GM13977 (cell line): ENCODE data around the gene WNT1.
A peak's percentile ranks its signal among the peaks of the same experiment; 100 is the strongest.

Experiments used
- DNase-seq: peaks from one replicate; pipeline ENCODE4 v3.0.0; 2012; ENCODE audit warnings: low spot score
- in situ Hi-C: fragments of 300-500 bp; cut with MboI; formaldehyde crosslinking; loops from one replicate; pipeline ENCODE4 v1.12.0; 2022; ENCODE audit warnings: low sequenced_read_pairs, low pct_unique_long_range_greater_than_20kb, mixed read lengths, inconsistent platforms; ENCODE audit not compliant: unreplicated experiment
- TF ChIP-seq, protein P1 (sequence below): IDR thresholded peaks from 2 replicates; pipeline ENCODE4 v1.5.1; 2012; ENCODE audit warnings: mild to moderate bottlenecking, control low read depth; ENCODE audit not compliant: insufficient read depth; ENCODE audit errors: extremely low read depth, missing control alignments

The WNT1 gene

DNA sequence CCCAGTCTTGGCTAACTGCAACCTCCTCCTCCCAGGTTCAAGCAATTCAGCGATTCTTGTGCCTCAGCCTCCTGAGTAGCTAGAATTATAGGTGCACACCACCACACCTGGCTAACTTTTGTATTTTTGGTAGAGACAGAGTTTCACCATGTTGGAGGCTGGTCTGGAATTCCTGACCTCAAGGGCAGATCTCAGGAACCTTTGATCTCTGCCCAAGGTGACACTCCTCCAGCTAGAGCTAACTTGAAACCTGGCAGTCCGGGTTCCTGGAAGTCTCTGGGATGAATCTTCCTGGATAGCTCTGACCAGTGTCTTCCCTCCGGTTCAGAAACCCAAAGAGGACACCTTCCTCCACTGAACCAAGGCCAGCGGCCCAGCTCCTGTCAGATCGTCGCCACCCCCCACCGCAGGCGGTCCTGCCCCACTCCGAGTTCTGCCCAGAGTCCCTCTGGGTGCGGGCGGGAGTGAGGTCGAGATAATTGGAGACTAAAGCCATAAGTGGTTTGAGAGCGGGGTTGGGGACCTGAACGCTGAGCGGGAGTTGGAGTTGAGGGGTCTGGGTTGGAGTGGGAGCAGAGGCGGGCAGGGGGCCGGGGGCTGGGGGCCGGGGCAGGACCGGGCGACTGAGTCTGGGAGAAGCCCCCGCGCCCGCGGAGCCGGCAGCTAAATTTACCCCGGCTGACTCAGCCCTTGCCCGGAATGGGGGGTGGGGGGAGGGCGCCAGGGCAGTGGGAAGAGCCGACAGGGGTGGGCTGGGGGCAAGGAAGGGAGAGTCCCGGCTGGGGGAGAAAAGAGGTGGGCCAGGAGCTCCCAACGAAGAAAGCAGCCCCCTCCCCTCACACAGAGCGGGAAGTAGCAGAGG, 16.3 kb downstream of the WNT1 start:
- no peak for DNase-seq
- TF ChIP-seq, protein P1, sequence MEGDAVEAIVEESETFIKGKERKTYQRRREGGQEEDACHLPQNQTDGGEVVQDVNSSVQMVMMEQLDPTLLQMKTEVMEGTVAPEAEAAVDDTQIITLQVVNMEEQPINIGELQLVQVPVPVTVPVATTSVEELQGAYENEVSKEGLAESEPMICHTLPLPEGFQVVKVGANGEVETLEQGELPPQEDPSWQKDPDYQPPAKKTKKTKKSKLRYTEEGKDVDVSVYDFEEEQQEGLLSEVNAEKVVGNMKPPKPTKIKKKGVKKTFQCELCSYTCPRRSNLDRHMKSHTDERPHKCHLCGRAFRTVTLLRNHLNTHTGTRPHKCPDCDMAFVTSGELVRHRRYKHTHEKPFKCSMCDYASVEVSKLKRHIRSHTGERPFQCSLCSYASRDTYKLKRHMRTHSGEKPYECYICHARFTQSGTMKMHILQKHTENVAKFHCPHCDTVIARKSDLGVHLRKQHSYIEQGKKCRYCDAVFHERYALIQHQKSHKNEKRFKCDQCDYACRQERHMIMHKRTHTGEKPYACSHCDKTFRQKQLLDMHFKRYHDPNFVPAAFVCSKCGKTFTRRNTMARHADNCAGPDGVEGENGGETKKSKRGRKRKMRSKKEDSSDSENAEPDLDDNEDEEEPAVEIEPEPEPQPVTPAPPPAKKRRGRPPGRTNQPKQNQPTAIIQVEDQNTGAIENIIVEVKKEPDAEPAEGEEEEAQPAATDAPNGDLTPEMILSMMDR: no peak
- in situ Hi-C loops: no loop called here

DNA sequence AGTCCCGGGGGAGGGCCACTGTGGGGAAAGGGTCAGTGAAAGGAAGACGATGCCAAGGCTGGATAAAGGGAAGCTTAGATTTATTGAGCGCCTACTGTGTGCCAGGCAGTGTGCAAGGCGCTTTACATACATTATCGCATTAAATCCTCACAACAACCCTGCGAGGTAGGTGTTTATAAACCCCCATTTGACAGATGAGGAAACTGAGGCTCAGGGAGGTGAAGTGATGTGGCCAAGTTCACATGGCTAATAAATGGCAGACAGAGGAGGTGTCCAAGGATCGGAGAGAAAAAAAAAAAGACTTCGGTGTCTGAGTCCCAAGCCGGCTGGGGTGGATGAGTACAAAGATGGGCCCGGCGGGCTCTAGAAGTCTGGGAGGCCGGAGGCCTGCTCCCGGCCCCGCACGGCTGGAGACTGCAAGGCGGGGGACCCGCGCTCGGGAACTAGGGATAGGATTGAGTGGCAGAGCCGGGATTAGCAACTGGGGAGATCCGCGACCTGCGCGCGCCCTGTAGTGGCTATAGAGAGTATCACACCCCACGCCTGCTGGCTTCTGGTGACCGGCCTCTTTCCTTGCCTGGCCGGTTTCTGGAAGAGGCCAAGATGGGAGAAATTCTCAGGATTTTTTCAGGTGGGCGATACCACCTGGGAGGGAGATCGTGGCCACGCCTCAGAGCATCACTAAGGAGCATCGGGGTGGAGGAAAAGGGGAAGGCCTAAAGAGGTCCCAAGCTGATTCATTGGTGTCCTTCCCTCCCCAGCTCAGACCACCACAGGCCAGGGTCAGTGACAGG, 17.2 kb downstream of the WNT1 start:
- in situ Hi-C loops: no loop called here
- TF ChIP-seq, protein P1: peak; percentile 89
- DNase-seq: peak; percentile 90

DNA sequence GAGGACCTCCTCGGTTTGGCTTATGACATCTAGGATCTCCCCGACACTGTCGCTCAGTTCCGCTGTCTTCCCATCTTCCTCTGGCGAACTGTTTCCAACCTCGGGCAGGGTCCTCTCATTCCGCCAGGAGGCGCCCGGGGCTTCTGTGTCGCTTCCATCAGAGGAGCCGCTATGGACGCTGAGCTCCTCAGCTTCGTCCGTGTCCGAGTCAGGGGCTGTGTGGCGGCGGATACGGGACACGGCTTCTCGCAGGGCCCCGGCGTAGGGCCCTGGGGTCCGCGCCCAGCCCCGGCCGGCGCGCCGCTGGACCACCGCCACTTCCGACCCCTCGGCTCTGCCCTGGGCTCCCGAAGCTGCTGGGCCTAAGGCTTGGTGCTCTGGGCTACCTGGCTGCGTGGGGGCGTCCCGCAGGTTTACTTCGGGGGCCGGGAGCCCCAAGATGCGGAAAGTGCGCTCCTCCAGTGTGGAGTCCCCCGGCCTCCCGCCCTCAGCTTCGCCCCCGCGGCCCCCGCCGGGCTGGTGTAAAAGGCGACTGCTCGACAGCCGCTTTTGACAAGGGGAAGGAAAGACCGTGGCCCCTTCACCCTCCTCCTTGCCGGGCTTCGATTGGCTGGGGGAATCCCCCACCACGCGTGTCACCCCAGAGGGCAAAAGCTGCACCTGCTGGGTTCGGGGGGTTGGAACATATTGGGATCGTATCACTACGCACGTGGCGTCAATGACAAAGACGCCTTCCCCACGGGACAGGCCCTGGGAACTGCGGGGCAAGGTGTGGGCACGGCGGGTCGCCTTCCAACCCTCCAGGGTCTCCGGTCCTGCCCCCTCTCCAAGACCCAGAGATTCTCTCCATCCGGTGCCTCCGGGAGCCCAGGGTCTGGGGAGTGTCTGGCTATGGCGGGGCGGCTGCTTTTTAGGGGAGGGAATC, 18.9 kb downstream of the WNT1 start:
- in situ Hi-C loops: no loop called here
- TF ChIP-seq, protein P1: peak; percentile 79
- DNase-seq: peak; percentile 88

DNA sequence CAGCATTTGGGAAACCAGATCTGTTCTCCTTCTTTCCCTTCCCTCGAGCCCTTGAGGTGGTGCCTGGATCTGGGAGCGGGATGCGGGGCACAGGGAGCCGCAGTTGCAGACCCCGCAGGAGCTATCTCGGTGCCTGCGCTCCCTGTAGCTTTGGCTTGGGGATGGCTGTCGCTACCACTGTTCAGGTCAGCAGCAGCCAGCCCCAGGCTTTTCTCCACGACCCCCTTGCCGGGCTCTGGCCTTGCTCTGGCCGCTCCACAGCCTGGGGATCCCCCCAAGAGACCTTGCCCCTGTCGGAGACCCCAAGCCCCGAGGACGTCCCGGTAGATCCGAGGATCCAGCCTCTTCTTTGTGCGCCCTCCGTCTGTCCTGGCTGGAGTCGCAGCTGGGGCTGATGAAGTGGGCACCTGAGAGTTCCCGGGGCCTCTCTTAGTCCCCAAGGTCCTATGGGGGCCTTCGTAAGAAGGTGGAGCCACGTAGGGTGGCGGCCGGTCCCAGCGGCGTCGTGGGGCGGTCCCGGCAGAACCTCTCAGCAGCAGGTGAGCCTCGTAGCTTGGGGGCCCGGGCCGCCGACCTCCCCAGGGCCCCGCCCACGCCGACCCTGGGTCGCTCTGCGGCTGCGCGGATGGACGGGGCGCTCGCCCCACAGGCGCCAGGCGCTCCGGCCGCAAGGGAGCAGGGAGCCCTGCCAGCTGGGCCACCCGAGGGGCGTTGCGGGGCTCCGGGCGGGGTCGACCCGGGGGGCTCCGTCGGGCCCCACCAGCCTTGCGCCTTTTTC, 19.8 kb downstream of the WNT1 start:
- in situ Hi-C loops: no loop called here
- peak; percentile 94 for DNase-seq
- TF ChIP-seq, protein P1: no peak

DNA sequence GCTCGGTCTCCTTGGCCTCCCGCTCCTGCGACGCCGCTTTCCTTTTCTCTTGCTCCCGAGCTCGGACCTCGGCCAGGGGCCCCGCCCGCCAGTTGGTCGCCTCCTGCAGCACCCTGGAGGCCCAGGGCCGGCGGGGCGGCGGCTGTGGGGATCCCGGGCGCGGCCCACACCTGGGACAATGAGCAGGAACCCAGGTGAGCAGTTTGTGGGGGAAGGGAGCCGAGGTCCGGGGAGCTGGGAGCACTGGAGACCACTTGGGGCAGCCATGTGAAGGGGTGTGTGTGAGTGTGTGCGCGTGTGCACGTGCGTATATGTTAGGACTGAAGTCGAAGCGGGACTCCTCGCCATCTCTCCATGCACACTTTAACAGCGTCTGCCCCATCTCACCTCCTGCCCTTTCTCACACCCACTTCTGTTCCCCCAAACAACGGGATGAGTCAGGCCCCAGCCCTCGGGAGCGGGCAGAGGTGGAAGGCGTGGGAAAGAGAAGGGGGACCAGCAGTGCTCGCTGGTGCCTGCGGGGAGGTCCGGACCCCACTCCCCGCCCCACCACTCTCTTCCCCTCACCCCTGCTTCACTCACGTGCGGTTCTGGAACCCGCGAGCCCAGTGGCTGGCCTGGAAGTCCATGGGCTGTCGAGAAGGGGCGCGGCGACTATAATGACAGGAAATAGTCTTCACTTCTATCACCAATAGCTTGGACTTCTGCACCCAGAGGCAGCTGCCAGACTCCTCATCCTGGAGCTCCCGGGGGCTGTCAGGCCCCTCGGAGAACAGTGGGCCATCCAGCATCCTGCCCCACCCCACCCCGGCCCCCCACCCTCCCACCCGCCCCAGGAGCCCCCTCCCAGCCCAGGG, 20.6 kb downstream of the WNT1 start:
- peak; percentile 69 for DNase-seq
- TF ChIP-seq, protein P1: no peak
- in situ Hi-C loops: no loop called here
